Hepatocyte (in vitro differentiated cells): ENCODE data around the gene PDIA6. TPM values are rescaled to one million over a fixed set of nuclear protein-coding genes. Genes with fewer than 3 reads are reported as not detected.

Source experiments
- DNase-seq: peaks from one replicate; pipeline ENCODE4 v3.0.0-alpha.2; 2016; ENCODE audit warnings: low spot score
- H2AFZ ChIP-seq: fragments of 200-600 bp; sonication (generic); 2 replicates; pipeline ENCODE4 v1.6.0; 2016; ENCODE audit warnings: antibody characterized with exemption, mild to moderate bottlenecking
- H3K27ac ChIP-seq: fragments of 200-600 bp; sonication (generic); 2 replicates; pipeline ENCODE4 v1.5.1; 2016; ENCODE audit warnings: mild to moderate bottlenecking
- H3K27me3 ChIP-seq: fragments of 200-600 bp; sonication (generic); 2 replicates; pipeline ENCODE4 v1.6.1; 2016
- H3K36me3 ChIP-seq: fragments of 200-600 bp; sonication (generic); replicated peaks from 2 replicates; pipeline ENCODE4 v1.5.1; 2016; ENCODE audit warnings: low read depth; ENCODE audit not compliant: insufficient read depth
- H3K4me1 ChIP-seq: fragments of 200-600 bp; sonication (generic); 2 replicates; pipeline ENCODE4 v1.5.1; 2016; ENCODE audit warnings: mild to moderate bottlenecking, moderate library complexity; ENCODE audit not compliant: insufficient read depth
- H3K4me2 ChIP-seq: fragments of 200-600 bp; sonication (generic); 2 replicates; pipeline ENCODE4 v1.6.0; 2016
- H3K4me3 ChIP-seq: fragments of 200-600 bp; sonication (generic); 2 replicates; pipeline ENCODE4 v1.5.1; 2016; ENCODE audit warnings: mild to moderate bottlenecking
- H3K79me2 ChIP-seq: fragments of 200-600 bp; sonication (generic); 2 replicates; pipeline ENCODE4 v1.6.0; 2017; ENCODE audit warnings: mild to moderate bottlenecking
- H3K9me2 ChIP-seq: fragments of 200-600 bp; sonication (generic); replicated peaks from 2 replicates; pipeline ENCODE4 v1.6.0; 2017; ENCODE audit warnings: mild to moderate bottlenecking; ENCODE audit not compliant: insufficient read depth
- H3K9me3 ChIP-seq: fragments of 200-600 bp; sonication (generic); 2 replicates; pipeline ENCODE4 v1.5.1; 2016; ENCODE audit warnings: low read depth, mild to moderate bottlenecking
- H4K20me1 ChIP-seq: fragments of 200-600 bp; sonication (generic); 2 replicates; pipeline ENCODE4 v1.6.0; 2016; ENCODE audit warnings: mild to moderate bottlenecking; ENCODE audit not compliant: insufficient read depth, poor library complexity, severe bottlenecking
- EZH2 ChIP-seq: fragments of 200-600 bp; sonication (generic); IDR thresholded peaks from 2 replicates; pipeline ENCODE4 v1.6.1; 2016; ENCODE audit warnings: antibody characterized with exemption, mild to moderate bottlenecking, borderline replicate concordance
- EZH2phosphoT487 ChIP-seq: fragments of 200-600 bp; sonication (generic); IDR thresholded peaks from one replicate; pipeline ENCODE4 v1.6.1; 2018; ENCODE audit warnings: antibody characterized with exemption, mild to moderate bottlenecking, low read depth, moderate library complexity; ENCODE audit not compliant: unreplicated experiment, severe bottlenecking
- WGBS: methylation state at CpG from one replicate; pipeline ENCODE4 v1.1.6; 2016; ENCODE audit warnings: low lambda C conversion rate; ENCODE audit errors: missing lambda C conversion rate; 5-methylcytosine and 5-hydroxymethylcytosine counted together
- polyA plus RNA-seq: library from polyadenylated mRNA; unstranded; fragments of >200 nt; fragmentation: Nextera tagmentation; extraction: Ambion mirVana; gene quantifications from 2 replicates; pipeline ENCODE4 v1.2.1, GENCODE V29; 2016
- total RNA-seq: library from RNA; depleted of rRNA; stranded (reverse); fragments of >200 nt; gene quantifications from 2 replicates; pipeline ENCODE4 v1.2.3, GENCODE V29; 2014
- TF ChIP-seq, protein P1 (sequence below): fragments of 200-600 bp; sonication (generic); IDR thresholded peaks from 2 replicates; pipeline ENCODE4 v1.5.1; 2016; ENCODE audit warnings: antibody characterized with exemption, mild to moderate bottlenecking; ENCODE audit not compliant: poor library complexity

Gene PDIA6
- total and polyA plus RNA-seq, 2 experiments from 2014 or later, result 507 to 715 TPM

DNA sequence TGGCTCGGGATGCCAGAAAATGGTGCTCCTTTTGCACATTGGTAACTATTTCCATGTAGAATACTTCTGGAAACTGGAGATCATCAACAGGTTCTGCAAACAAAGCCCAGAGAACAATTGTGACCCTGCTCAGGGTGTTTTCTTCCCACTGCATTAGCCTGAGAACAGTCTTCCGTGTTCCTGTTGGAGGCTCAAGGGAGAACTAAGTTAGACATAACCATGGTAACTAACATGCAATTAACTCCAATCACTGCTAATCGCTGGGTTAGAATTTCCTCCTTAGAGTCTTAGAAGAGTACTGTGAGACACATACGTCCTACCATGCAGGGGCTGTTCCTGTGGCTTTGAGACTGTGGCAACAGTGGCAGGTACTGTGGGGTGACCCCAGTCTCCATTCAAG is 36.0 kb upstream of the PDIA6 start:
- TF ChIP-seq, protein P1, sequence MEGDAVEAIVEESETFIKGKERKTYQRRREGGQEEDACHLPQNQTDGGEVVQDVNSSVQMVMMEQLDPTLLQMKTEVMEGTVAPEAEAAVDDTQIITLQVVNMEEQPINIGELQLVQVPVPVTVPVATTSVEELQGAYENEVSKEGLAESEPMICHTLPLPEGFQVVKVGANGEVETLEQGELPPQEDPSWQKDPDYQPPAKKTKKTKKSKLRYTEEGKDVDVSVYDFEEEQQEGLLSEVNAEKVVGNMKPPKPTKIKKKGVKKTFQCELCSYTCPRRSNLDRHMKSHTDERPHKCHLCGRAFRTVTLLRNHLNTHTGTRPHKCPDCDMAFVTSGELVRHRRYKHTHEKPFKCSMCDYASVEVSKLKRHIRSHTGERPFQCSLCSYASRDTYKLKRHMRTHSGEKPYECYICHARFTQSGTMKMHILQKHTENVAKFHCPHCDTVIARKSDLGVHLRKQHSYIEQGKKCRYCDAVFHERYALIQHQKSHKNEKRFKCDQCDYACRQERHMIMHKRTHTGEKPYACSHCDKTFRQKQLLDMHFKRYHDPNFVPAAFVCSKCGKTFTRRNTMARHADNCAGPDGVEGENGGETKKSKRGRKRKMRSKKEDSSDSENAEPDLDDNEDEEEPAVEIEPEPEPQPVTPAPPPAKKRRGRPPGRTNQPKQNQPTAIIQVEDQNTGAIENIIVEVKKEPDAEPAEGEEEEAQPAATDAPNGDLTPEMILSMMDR, result no peak
- TF ChIP-seq EZH2, result no peak
- no peak for TF ChIP-seq EZH2phosphoT487
- Histone ChIP-seq H3K27me3 (no peaks in the 10 kb centered on the region), H3K27ac (no peak overlapping the region), H3K9me2 (no peaks in the 10 kb centered on the region), H3K4me3 (no peak overlapping the region), H3K4me1 (no peaks in the 10 kb centered on the region), H3K4me2 (no peak overlapping the region), H3K79me2 (no peaks in the 10 kb centered on the region), H2AFZ (no peak overlapping the region), H4K20me1 (no peaks in the 10 kb centered on the region), H3K36me3 (no peaks in the 10 kb centered on the region), H3K9me3 (no peaks in the 10 kb centered on the region)
- 93% methylated on average over 4 of the region's 4 CpGs for WGBS
- DNase-seq, result no peak

DNA sequence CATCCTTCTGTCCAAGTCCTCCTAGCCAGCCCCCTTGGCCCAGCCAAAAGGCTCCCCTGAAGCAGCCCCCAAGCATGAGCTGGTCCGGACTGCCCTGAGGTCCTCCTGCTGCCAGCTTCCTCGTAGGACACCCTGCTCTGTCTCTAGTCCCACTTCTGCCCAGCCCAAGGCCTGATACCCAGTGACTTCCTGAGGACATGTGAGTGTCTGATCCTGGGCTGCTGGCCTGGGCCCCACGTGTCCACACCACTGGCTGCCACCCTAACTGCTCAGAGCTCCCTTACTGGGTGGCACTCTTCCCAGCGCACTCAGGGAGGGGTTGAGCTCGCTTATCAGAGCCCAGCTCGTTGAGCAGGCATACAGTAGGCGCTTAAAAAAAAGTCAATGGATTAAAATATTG is 34.4 kb upstream of the PDIA6 start:
- H2AFZ ChIP-seq, result no peak overlapping the region
- H3K36me3 ChIP-seq, result no peaks in the 10 kb centered on the region
- no peaks in the 10 kb centered on the region for H4K20me1 ChIP-seq
- no peak for DNase-seq
- no peak overlapping the region for H3K4me3 ChIP-seq
- no peaks in the 10 kb centered on the region for H3K4me1 ChIP-seq
- H3K9me2 ChIP-seq, result no peaks in the 10 kb centered on the region
- TF ChIP-seq EZH2phosphoT487 (no peak), EZH2 (no peak)
- TF ChIP-seq, protein P1, result no peak
- 92% methylated on average over 7 of the region's 7 CpGs for WGBS
- H3K9me3 ChIP-seq, result no peaks in the 10 kb centered on the region
- no peaks in the 10 kb centered on the region for H3K79me2 ChIP-seq
- no peaks in the 10 kb centered on the region for H3K27me3 ChIP-seq
- no peak overlapping the region for H3K4me2 ChIP-seq
- no peak overlapping the region for H3K27ac ChIP-seq

DNA sequence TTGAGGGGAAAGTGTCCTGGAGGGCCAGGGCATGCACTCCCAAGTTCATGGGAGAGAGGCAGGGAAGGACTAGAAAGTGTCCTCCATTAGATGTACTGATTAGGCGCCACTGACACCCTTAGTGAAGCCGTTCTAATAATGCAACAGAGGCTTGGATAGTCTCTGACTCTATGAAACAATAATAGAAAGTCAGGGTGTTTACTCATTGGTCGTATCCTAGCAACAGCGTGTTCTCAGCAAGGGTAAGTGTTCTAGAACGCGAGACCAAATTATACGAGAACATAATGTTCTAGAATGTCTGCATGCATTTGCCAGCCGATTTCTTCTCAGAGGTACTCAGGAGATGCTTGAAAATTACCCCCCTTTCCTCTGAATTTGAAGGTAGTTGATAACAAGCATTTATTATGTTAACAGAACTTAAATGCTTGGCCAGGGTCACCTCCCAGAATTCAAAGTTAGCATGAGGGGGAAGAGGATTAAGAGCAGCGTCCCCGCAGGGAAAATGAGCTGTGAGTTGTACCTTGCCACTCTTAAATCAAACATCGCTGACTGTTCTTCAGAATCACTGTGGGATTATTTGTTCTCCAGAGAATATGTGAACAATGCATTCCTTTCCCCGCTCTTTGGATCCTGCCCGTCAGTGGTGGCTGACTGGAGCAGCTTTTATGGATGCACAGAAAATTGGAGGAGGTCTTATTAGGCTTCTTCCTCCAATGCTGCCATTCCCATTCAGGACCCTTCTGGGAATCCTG is 33.7 kb upstream of the PDIA6 start:
- Histone ChIP-seq H3K4me3 (no peak overlapping the region), H3K27me3 (no peaks in the 10 kb centered on the region), H3K4me2 (no peak overlapping the region), H3K36me3 (no peaks in the 10 kb centered on the region), H3K9me2 (no peaks in the 10 kb centered on the region), H3K79me2 (no peaks in the 10 kb centered on the region), H3K4me1 (no peaks in the 10 kb centered on the region), H3K27ac (no peak overlapping the region), H4K20me1 (no peaks in the 10 kb centered on the region), H3K9me3 (no peaks in the 10 kb centered on the region), H2AFZ (no peak overlapping the region)
- DNase-seq, result no peak
- WGBS, result 66% methylated on average over 13 of the region's 13 CpGs
- TF ChIP-seq, protein P1, result no peak
- TF ChIP-seq EZH2phosphoT487, result no peak
- TF ChIP-seq EZH2, result no peak
